HCT116 (cell line): ENCODE results near the gene TNS2. TPM values are rescaled to one million over a fixed set of nuclear protein-coding genes. Genes with fewer than 3 reads are reported as not detected.

Source experiments
- ATAC-seq: fragments of 200-7000 bp; cut with Tn5 transposase; 2 replicates; pipeline ENCODE4 v1.9.1; 2020; ENCODE audit warnings: mild to moderate bottlenecking, moderate library complexity
- BruUV-seq: library from RNA; stranded (reverse); fragments of 400-500 nt; replicated peaks from 2 replicates; lab custom pipeline; 2021; lab: Mats Ljungman, UMichigan
- CTCF ChIA-PET: fragments of 300-600 bp; sonication (Branson Sonifier 250); formaldehyde crosslinking; loops from one replicate; lab custom pipeline; 2021; ENCODE audit warnings: antibody characterized with exemption; lab: Charles Lee
- POLR2A ChIA-PET: fragments of 300-600, 350-600 bp; sonication (Branson Sonifier 250); formaldehyde crosslinking; loops from one replicate; lab custom pipeline; 2021; ENCODE audit warnings: antibody characterized with exemption; lab: Charles Lee
- RAD21 ChIA-PET, 2 experiments: fragments of 300-600 bp; sonication (Branson Sonifier 250); formaldehyde crosslinking; loops; one replicate each; lab custom pipeline; 2023; ENCODE audit warnings: low total read pairs in 2 of 2; ENCODE audit not compliant: uncharacterized antibody in 2 of 2, unreplicated experiment in 2 of 2, low non-redundant PET in 1 of 2; lab: Charles Lee
- DNase-seq: peaks from one replicate; pipeline ENCODE4 v3.0.0-alpha.2; 2010; ENCODE audit warnings: low read depth, low spot score
- H2AFZ ChIP-seq: fragments of 200-600 bp; shearing (Covaris generic), sonication (generic); 2 replicates; pipeline ENCODE4 v1.6.1; 2017; ENCODE audit warnings: low read depth, mixed run types, mixed read lengths, antibody characterized with exemption, low read length; ENCODE audit not compliant: poor library complexity, severe bottlenecking
- H3K27ac ChIP-seq: 2 replicates; pipeline ENCODE4 v1.5.1; 2012; ENCODE audit warnings: low read depth, low read length
- H3K27me3 ChIP-seq: fragments of 200-600 bp; sonication (generic); 2 replicates; pipeline ENCODE4 v1.6.1; 2016; ENCODE audit warnings: mixed run types, low read length, mixed read lengths; ENCODE audit not compliant: insufficient read depth
- H3K36me3 ChIP-seq, 2 experiments: fragments of 200-500 bp in 1 of 2; fragments of 200-600 bp in 1 of 2; sonication (Bioruptor generic) in 1 of 2; sonication (generic) in 1 of 2; 2 replicates each; pipeline versions ENCODE4 v1.5.1 to v1.6.1; 2014 to 2016; ENCODE audit warnings: low read length in 2 of 2, inconsistent platforms in 1 of 2, mixed read lengths in 1 of 2, mixed run types in 1 of 2; ENCODE audit not compliant: insufficient read depth in 2 of 2, control insufficient read depth in 1 of 2
- H3K4me1 ChIP-seq, 2 experiments: fragments of 200-600 bp in 1 of 2; sonication (generic) in 1 of 2; 2 replicates each; pipeline versions ENCODE4 v1.5.1 to v1.6.1; 2012 to 2017; ENCODE audit warnings: low read length in 2 of 2, inconsistent platforms in 1 of 2, mild to moderate bottlenecking in 1 of 2, mixed read lengths in 1 of 2, mixed run types in 1 of 2, moderate library complexity in 1 of 2; ENCODE audit not compliant: insufficient read depth in 2 of 2, control insufficient read depth in 1 of 2
- H3K4me2 ChIP-seq: fragments of 200-600 bp; sonication (generic); 2 replicates; pipeline ENCODE4 v1.6.1; 2017; ENCODE audit warnings: mixed run types, low read length, mixed read lengths
- H3K4me3 ChIP-seq, 2 experiments: fragments of 200-600 bp in 1 of 2; sonication (generic) in 1 of 2; replicated peaks in 1 of 2; 2 replicates each; pipeline ENCODE4 v1.5.1; 2011 to 2016; ENCODE audit warnings: low read length in 2 of 2, control low read depth in 1 of 2, low read depth in 1 of 2, mild to moderate bottlenecking in 1 of 2, mixed read lengths in 1 of 2, mixed run types in 1 of 2
- H3K79me2 ChIP-seq: fragments of 200-600 bp; sonication (generic); 2 replicates; pipeline ENCODE4 v1.6.1; 2017; ENCODE audit warnings: mild to moderate bottlenecking, mixed run types, low read length, moderate library complexity, mixed read lengths; ENCODE audit not compliant: insufficient read depth
- H3K9ac ChIP-seq: fragments of 200-600 bp; sonication (generic); 2 replicates; pipeline ENCODE4 v1.6.1; 2016; ENCODE audit warnings: low read length, mixed read lengths
- H3K9me2 ChIP-seq: fragments of 200-600 bp; sonication (generic), shearing (Covaris generic); 2 replicates; pipeline ENCODE4 v1.6.1; 2017; ENCODE audit warnings: mixed run types, mild to moderate bottlenecking, moderate library complexity; ENCODE audit not compliant: insufficient read depth
- H3K9me3 ChIP-seq, 2 experiments: fragments of 200-500 bp in 1 of 2; fragments of 200-600 bp in 1 of 2; sonication (Bioruptor generic) in 1 of 2; sonication (generic) in 1 of 2; 2 replicates each; pipeline ENCODE4 v1.6.1; 2014 to 2017; ENCODE audit warnings: low read length in 2 of 2, mixed read lengths in 2 of 2, inconsistent platforms in 1 of 2, low read depth in 1 of 2, mild to moderate bottlenecking in 1 of 2, mixed run types in 1 of 2, moderate library complexity in 1 of 2; ENCODE audit not compliant: control insufficient read depth in 1 of 2, insufficient read depth in 1 of 2
- H4K20me1 ChIP-seq: fragments of 200-600 bp; sonication (generic), shearing (Covaris generic); 2 replicates; pipeline ENCODE4 v1.6.1; 2017; ENCODE audit warnings: mixed run types, mild to moderate bottlenecking, moderate library complexity; ENCODE audit not compliant: insufficient read depth
- CBX3 ChIP-seq: IDR thresholded peaks from 2 replicates; pipeline ENCODE4 v1.6.1; 2012; ENCODE audit warnings: low read depth
- EGR1 ChIP-seq: IDR thresholded peaks from 2 replicates; pipeline ENCODE4 v1.6.1; 2012; ENCODE audit warnings: low read depth
- EZH2 ChIP-seq: fragments of 200-600 bp; sonication (generic); IDR thresholded peaks from 2 replicates; pipeline ENCODE4 v1.6.1; 2017; ENCODE audit warnings: antibody characterized with exemption, mixed run types
- EZH2phosphoT487 ChIP-seq: fragments of 200-600 bp; IDR thresholded peaks from 2 replicates; pipeline ENCODE4 v1.6.1; 2018; ENCODE audit warnings: antibody characterized with exemption, borderline replicate concordance
- FOSL1 ChIP-seq: IDR thresholded peaks from 2 replicates; pipeline ENCODE4 v1.6.1; 2012; ENCODE audit warnings: low read depth
- POLR2AphosphoS5 ChIP-seq: IDR thresholded peaks from 2 replicates; pipeline ENCODE4 v1.6.1; 2011; ENCODE audit warnings: mild to moderate bottlenecking, low read depth, low read length, moderate library complexity
- REST ChIP-seq: IDR thresholded peaks from 2 replicates; pipeline ENCODE4 v1.6.1; 2012; ENCODE audit warnings: low read depth
- SRF ChIP-seq: IDR thresholded peaks from 2 replicates; pipeline ENCODE4 v1.6.1; 2012; ENCODE audit warnings: low read depth
- TCF7L2 ChIP-seq: IDR thresholded peaks from 2 replicates; pipeline ENCODE4 v1.7.0; 2011; ENCODE audit warnings: borderline replicate concordance, inconsistent platforms; ENCODE audit not compliant: insufficient read depth, insufficient read length; ENCODE audit errors: extremely low read depth
- ZBTB33 ChIP-seq: IDR thresholded peaks from 2 replicates; pipeline ENCODE4 v1.6.1; 2011; ENCODE audit warnings: mild to moderate bottlenecking, low read length, moderate library complexity; ENCODE audit not compliant: insufficient replicate concordance; ENCODE audit errors: extremely low read depth
- intact Hi-C: fragments of 100-400 bp; cut with micrococcal nuclease; formaldehyde crosslinking; loops from 2 replicates; pipeline ENCODE4 v1.10.0; 2022
- total RNA-seq: library from RNA; stranded (reverse); gene quantifications from one replicate; pipeline ENCODE4 v1.2.1, GENCODE V29; 2021; ENCODE audit not compliant: unreplicated experiment
- TF ChIP-seq, protein P1 (sequence below): IDR thresholded peaks from 2 replicates; pipeline ENCODE4 v1.6.1; 2012

TNS2 gene
- total RNA-seq, 1 experiment from 2014 or later: 25.7 TPM

GRCh38 chr12:53062011-53062961 lies 12.4 kb downstream of the TNS2 start:
- TF ChIP-seq CBX3 (no peak), SRF (no peak), REST (no peak), ZBTB33 (no peak), EGR1 (no peak), EZH2phosphoT487 (no peak), TCF7L2 (no peak), EZH2 (no peak), POLR2AphosphoS5 (no peak; the same call in 1 of the 2 replicates), FOSL1 (no peak)
- TF ChIP-seq, protein P1, sequence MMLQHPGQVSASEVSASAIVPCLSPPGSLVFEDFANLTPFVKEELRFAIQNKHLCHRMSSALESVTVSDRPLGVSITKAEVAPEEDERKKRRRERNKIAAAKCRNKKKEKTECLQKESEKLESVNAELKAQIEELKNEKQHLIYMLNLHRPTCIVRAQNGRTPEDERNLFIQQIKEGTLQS: no peak
- peaks cover 3% of the 10 kb centered on the region; the same call in 1 of the 2 replicates for H4K20me1 ChIP-seq
- H3K27me3 ChIP-seq: no peaks in the 10 kb centered on the region
- peak overlapping the region; percentile 76 for H3K4me2 ChIP-seq
- H3K4me3 ChIP-seq: no peak overlapping the region
- H3K9ac ChIP-seq: 0 out of 2 replicates have a peak overlapping the region, but pooled peaks have one; percentile 39
- ChIA-PET RAD21 (interaction anchor here (1.0 to 1.3 kb wide), 5 partner anchors 14 to 177 kb away, joined by 3 to 7 read pairs (median 5); no protein-coding TSS in a partner anchor), CTCF (interaction anchor here (0.8 to 1.7 kb wide), 16 partner anchors 8 to 178 kb away, joined by 3 to 20 read pairs (median 5); partner anchors contain the start of gene SPRYD3), POLR2A (interaction anchor here (0.9 to 1.9 kb wide), 8 partner anchors 8 to 92 kb away, joined by 3 to 8 read pairs (median 4); partner anchors contain the start of gene SPRYD3)
- H3K27ac ChIP-seq: peak overlapping the region; percentile 45; the same call in 1 of the 2 replicates
- DNase-seq (no peak), ATAC-seq (no peak)
- no peaks in the 10 kb centered on the region for H3K9me3 ChIP-seq
- H3K9me2 ChIP-seq: no peaks in the 10 kb centered on the region
- no peak overlapping the region for H2AFZ ChIP-seq
- no peaks in the 10 kb centered on the region for H3K79me2 ChIP-seq
- no TSS peak for BruUV-seq
- H3K36me3 ChIP-seq: peaks cover 3 to 25% of the 10 kb centered on the region in 2 experiments; a peak in 3 of 4 replicates
- intact Hi-C loops: loop anchor here (10.0 kb wide), 1 partner anchor 223 kb away; no protein-coding TSS in a partner anchor
- H3K4me1 ChIP-seq: peaks cover 25 to 43% of the 10 kb centered on the region in 2 experiments
